Neural crest cell (in vitro differentiated cells): ENCODE data around the gene CSF2. TPM values are rescaled to one million over a fixed set of nuclear protein-coding genes. Genes with fewer than 3 reads are reported as not detected.

Experiments
- DNase-seq: peaks from one replicate; pipeline ENCODE4 v3.0.0; 2021; ENCODE audit warnings: low read depth, mixed read lengths, low spot score
- H3K27ac Mint-ChIP-seq: one replicate; pipeline ENCODE4 v1.8.0; 2021; ENCODE audit warnings: mild to moderate bottlenecking, mixed read lengths; ENCODE audit not compliant: unreplicated experiment
- H3K27me3 Mint-ChIP-seq: 2 replicates; pipeline ENCODE4 v1.8.0; 2021; ENCODE audit warnings: low read depth, mild to moderate bottlenecking, mixed read lengths
- H3K36me3 Mint-ChIP-seq: 2 replicates; pipeline ENCODE4 v1.8.0; 2021; ENCODE audit warnings: low read depth, mild to moderate bottlenecking, mixed read lengths
- H3K4me1 Mint-ChIP-seq: 2 replicates; pipeline ENCODE4 v1.8.0; 2021; ENCODE audit warnings: mixed read lengths
- H3K4me3 Mint-ChIP-seq: one replicate; pipeline ENCODE4 v1.8.0; 2021; ENCODE audit warnings: mild to moderate bottlenecking, mixed read lengths
- H3K9me3 Mint-ChIP-seq: 2 replicates; pipeline ENCODE4 v1.8.0; 2021; ENCODE audit warnings: mixed read lengths
- total RNA-seq: library from RNA; stranded (reverse); gene quantifications from 2 replicates; pipeline ENCODE4 v1.2.1, GENCODE V29; 2021
- TF ChIP-seq, protein P1 (sequence below): fragments of 200-600 bp; sonication (generic); conservative IDR thresholded peaks from 2 replicates; pipeline ENCODE4 v1.5.0; 2021; ENCODE audit warnings: antibody characterized with exemption, mild to moderate bottlenecking

The CSF2 gene
- total RNA-seq, 1 donor from 2014 or later = not detected

DNA sequence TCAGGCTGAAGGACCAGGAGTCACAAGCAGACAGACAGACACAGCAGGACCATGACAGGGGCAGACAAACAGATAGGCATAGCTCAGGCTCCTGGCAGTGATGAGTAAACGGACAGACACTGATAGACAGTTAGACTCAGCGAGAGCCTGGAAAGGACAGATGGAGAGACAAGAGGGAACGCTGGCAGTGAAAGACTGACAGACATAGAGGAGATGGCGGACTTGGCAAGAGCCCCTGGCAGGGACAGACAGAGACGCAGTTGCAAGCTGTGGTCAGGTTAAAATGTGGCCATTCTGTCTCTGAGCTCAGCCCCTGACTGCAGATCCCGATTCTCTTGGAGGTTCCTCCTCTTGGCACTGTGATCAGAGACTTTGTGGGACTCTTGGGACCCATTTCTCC lies 13.6 kb downstream of the CSF2 start:
- no peaks in the 10 kb centered on the region for H3K27me3 Mint-ChIP-seq
- no peaks in the 10 kb centered on the region for H3K36me3 Mint-ChIP-seq
- no peak for DNase-seq
- TF ChIP-seq, protein P1, sequence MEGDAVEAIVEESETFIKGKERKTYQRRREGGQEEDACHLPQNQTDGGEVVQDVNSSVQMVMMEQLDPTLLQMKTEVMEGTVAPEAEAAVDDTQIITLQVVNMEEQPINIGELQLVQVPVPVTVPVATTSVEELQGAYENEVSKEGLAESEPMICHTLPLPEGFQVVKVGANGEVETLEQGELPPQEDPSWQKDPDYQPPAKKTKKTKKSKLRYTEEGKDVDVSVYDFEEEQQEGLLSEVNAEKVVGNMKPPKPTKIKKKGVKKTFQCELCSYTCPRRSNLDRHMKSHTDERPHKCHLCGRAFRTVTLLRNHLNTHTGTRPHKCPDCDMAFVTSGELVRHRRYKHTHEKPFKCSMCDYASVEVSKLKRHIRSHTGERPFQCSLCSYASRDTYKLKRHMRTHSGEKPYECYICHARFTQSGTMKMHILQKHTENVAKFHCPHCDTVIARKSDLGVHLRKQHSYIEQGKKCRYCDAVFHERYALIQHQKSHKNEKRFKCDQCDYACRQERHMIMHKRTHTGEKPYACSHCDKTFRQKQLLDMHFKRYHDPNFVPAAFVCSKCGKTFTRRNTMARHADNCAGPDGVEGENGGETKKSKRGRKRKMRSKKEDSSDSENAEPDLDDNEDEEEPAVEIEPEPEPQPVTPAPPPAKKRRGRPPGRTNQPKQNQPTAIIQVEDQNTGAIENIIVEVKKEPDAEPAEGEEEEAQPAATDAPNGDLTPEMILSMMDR = no peak
- peak overlapping the region; percentile 53 for H3K27ac Mint-ChIP-seq
- no peaks in the 10 kb centered on the region for H3K4me1 Mint-ChIP-seq
- H3K9me3 Mint-ChIP-seq = no peaks in the 10 kb centered on the region
- no peak overlapping the region for H3K4me3 Mint-ChIP-seq

DNA sequence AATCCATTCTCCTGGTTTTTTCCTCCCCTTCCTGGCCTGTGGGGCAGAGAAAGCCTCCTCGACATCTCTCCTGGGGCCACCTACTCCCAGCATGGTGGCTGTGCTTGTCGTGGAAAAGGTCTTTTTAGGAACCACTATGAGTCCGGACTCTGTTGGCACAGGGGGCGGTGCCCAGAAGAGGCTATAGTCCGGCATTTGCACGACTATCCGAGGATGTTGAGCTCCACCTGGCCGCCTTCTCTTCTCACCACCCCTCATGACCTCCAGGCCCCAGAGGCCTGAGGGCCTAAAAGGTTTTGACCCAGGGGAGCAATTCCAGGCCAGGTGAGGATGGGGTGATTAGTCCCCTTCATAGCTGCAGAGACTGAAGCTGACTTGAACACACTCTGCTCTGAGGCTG lies 14.1 kb downstream of the CSF2 start:
- H3K27me3 Mint-ChIP-seq = no peaks in the 10 kb centered on the region
- no peak overlapping the region for H3K27ac Mint-ChIP-seq
- H3K4me1 Mint-ChIP-seq = no peaks in the 10 kb centered on the region
- no peaks in the 10 kb centered on the region for H3K9me3 Mint-ChIP-seq
- H3K36me3 Mint-ChIP-seq = no peaks in the 10 kb centered on the region
- H3K4me3 Mint-ChIP-seq = no peak overlapping the region
- no peak for DNase-seq
- TF ChIP-seq, protein P1 = no peak

DNA sequence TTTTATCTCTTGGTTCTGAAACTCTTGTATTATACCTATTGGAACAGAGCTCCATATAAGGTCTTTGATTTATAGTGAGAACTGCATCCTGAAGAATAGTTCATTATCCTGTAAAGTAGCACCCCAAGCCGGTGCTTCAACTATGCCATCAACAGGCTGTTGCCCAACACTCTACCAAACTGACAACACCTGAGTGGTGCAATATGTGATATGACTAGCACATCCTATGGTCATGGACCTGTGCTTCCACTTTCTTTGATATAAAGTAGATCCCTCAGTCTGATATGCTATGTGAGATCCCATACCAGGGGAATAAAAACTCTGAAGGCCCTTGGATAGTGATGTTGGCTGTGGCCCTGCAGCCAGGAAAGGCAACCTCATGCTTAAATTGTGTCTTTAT lies 15.8 kb downstream of the CSF2 start:
- TF ChIP-seq, protein P1 = no peak
- no peaks in the 10 kb centered on the region for H3K4me1 Mint-ChIP-seq
- no peaks in the 10 kb centered on the region for H3K36me3 Mint-ChIP-seq
- H3K9me3 Mint-ChIP-seq = no peaks in the 10 kb centered on the region
- no peak for DNase-seq
- no peak overlapping the region for H3K27ac Mint-ChIP-seq
- H3K27me3 Mint-ChIP-seq = no peaks in the 10 kb centered on the region
- H3K4me3 Mint-ChIP-seq = no peak overlapping the region

DNA sequence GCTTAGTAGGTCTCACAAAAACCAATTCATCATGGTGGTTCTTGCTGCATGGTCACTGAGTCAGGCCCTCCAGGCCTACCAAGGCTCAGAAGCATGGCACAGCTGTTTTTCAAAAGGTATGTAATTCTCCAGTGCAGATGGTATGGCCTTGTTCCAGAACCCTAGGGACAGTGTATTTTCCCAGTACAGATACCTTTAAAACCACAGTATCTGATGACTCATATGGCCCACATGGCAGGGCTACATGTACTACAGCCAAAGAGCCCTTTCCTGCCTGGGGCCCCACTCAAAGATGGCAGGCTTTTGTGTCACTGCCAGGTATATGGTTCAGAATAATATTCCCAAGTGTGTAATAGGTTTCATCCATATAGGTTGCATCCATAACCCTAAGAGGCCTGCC lies 16.5 kb downstream of the CSF2 start:
- DNase-seq = no peak
- no peak overlapping the region for H3K4me3 Mint-ChIP-seq
- no peaks in the 10 kb centered on the region for H3K36me3 Mint-ChIP-seq

DNA sequence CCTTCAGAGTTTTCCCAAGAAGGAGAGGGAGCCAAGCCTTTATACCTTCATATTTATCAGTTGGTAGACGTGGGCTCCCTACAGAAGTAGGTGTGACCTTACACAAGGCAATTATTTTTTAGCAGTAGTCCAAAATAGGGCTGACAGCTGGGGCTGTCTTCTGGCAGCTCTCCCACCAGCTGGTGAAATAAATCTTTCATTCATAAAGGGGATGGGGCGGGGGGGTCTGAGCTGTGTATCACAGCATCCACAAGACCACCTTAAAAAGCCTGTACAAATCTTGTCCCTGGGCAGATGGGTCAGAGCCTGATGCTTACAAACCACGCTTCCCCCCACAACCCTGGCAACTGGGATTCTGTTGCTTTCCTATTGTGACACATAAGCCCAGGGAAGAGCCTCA lies 19.7 kb downstream of the CSF2 start:
- DNase-seq = no peak
- Mint-ChIP-seq H3K4me3 (no peak overlapping the region), H3K4me1 (no peaks in the 10 kb centered on the region), H3K27ac (no peak overlapping the region), H3K27me3 (no peaks in the 10 kb centered on the region), H3K9me3 (no peaks in the 10 kb centered on the region), H3K36me3 (no peaks in the 10 kb centered on the region)
- TF ChIP-seq, protein P1 = no peak

More for the DNA sequence above, 16.5 kb downstream of the CSF2 start:
- Mint-ChIP-seq H3K4me1 (no peaks in the 10 kb centered on the region), H3K27me3 (no peaks in the 10 kb centered on the region), H3K9me3 (no peaks in the 10 kb centered on the region), H3K27ac (no peak overlapping the region)
- TF ChIP-seq, protein P1 = no peak
